HG03095 (cell line): ENCODE results near the gene TMEM179.
"Not testable (repeated sequence)": the region's sequence is repeated elsewhere in the genome, so short reads cannot be mapped to it uniquely, and the experiment has no call there.

ENCODE experiments used
- ATAC-seq: cut with Tn5 transposase; IDR thresholded peaks from one replicate; pipeline ENCODE4 v1.9.1; 2021; ENCODE audit warnings: moderate library complexity; ENCODE audit not compliant: unreplicated experiment

The TMEM179 gene

GRCh38 chr14:104638190-104638589 lies 33.6 kb upstream of the TMEM179 start:
- no peak for ATAC-seq

- no peak for ATAC-seq
Observed at GRCh38 chr14:104637546-104638003, 33.0 kb upstream of the TMEM179 start.

GRCh38 chr14:104636846-104637545 lies 32.4 kb upstream of the TMEM179 start:
- not testable (repeated sequence) for ATAC-seq

- no peak for ATAC-seq
Observed at GRCh38 chr14:104636131-104636530, 31.6 kb upstream of the TMEM179 start.

- no peak for ATAC-seq
Observed at GRCh38 chr14:104635717-104636116, 31.1 kb upstream of the TMEM179 start.

GRCh38 chr14:104634886-104635570 lies 30.5 kb upstream of the TMEM179 start:
- no peak for ATAC-seq

GRCh38 chr14:104634138-104634760 lies 29.7 kb upstream of the TMEM179 start:
- ATAC-seq: no peak

GRCh38 chr14:104633276-104634137 lies 28.9 kb upstream of the TMEM179 start:
- no peak for ATAC-seq

- no peak for ATAC-seq
Observed at GRCh38 chr14:104632781-104633180, 28.2 kb upstream of the TMEM179 start.

- no peak for ATAC-seq
Observed at GRCh38 chr14:104624939-104625338, 20.4 kb upstream of the TMEM179 start.

- no peak for ATAC-seq
Observed at GRCh38 chr14:104614126-104614812, 9.7 kb upstream of the TMEM179 start.

- ATAC-seq: no peak
Observed at GRCh38 chr14:104611881-104612280, 7.3 kb upstream of the TMEM179 start.

- no peak for ATAC-seq
Observed at GRCh38 chr14:104610749-104611310, 6.3 kb upstream of the TMEM179 start.

GRCh38 chr14:104609666-104610065 lies 5.1 kb upstream of the TMEM179 start:
- no peak for ATAC-seq

GRCh38 chr14:104603711-104604401 lies 716 bp downstream of the TMEM179 start:
- ATAC-seq: no peak

GRCh38 chr14:104602933-104603325 lies 1.6 kb downstream of the TMEM179 start:
- ATAC-seq: no peak

- no peak for ATAC-seq
Observed at GRCh38 chr14:104602315-104602932, 2.1 kb downstream of the TMEM179 start.

- no peak for ATAC-seq
Observed at GRCh38 chr14:104601786-104602185, 2.8 kb downstream of the TMEM179 start.

GRCh38 chr14:104600805-104601204 lies 3.8 kb downstream of the TMEM179 start:
- no peak for ATAC-seq
